ENCODE results near the gene ADAMTS19. TPM values are rescaled to one million over a fixed set of nuclear protein-coding genes. Genes with fewer than 3 reads are reported as not detected.
"Not testable (repeated sequence)": the region's sequence is repeated elsewhere in the genome, so short reads cannot be mapped to it uniquely, and the experiment has no call there.

The ADAMTS19 gene
- total and polyA plus RNA-seq, 9 donors = 11.5 to 39.6 (median 15.9) TPM

GRCh38 chr5:129563585-129563984 is 103.5 kb downstream of the ADAMTS19 start:
- no peak for DNase-seq
- Histone ChIP-seq H3K36me3 (ENCODE audit: control insufficient read depth, insufficient read depth, low read length) (peaks cover 5% of the 10 kb centered on the region), H3K27me3 (ENCODE audit: control insufficient read depth, insufficient read depth, low read length) (no peaks in the 10 kb centered on the region), H3K4me1 (ENCODE audit: control insufficient read depth, insufficient read depth, low read length) (no peaks in the 10 kb centered on the region), H3K9me3 (replicated peaks; ENCODE audit: control insufficient read depth, low read depth, low read length) (no peaks in the 10 kb centered on the region), H3K27ac (ENCODE audit: low read length) (no peak overlapping the region), H3K4me3 (ENCODE audit: low read length) (no peak overlapping the region)
- 100% methylated on average over 3 of the region's 3 CpGs for WGBS (ENCODE audit: insufficient coverage)

- WGBS (ENCODE audit: insufficient coverage) = no CpG with 5 or more reads among the region's 1 CpG
Measured at GRCh38 chr5:129569295-129569694, 109.2 kb downstream of the ADAMTS19 start.

GRCh38 chr5:129572060-129572459 is 112.0 kb downstream of the ADAMTS19 start:
- no CpG with 5 or more reads among the region's 2 CpGs for WGBS (ENCODE audit: insufficient coverage)
- no peaks in the 10 kb centered on the region for H3K4me1 ChIP-seq (ENCODE audit: control insufficient read depth, insufficient read depth, low read length)
- H3K9me3 ChIP-seq (replicated peaks; ENCODE audit: control insufficient read depth, low read depth, low read length) = no peaks in the 10 kb centered on the region
- H3K4me3 ChIP-seq (ENCODE audit: low read length) = no peak overlapping the region
- H3K36me3 ChIP-seq (ENCODE audit: control insufficient read depth, insufficient read depth, low read length) = no peaks in the 10 kb centered on the region
- DNase-seq = no peak
- H3K27ac ChIP-seq (ENCODE audit: low read length) = no peak overlapping the region
- H3K27me3 ChIP-seq (ENCODE audit: control insufficient read depth, insufficient read depth, low read length) = no peaks in the 10 kb centered on the region

More at GRCh38 chr5:129569295-129569694, 109.2 kb downstream of the ADAMTS19 start:
- no peaks in the 10 kb centered on the region for H3K27me3 ChIP-seq (ENCODE audit: control insufficient read depth, insufficient read depth, low read length)
- H3K9me3 ChIP-seq (replicated peaks; ENCODE audit: control insufficient read depth, low read depth, low read length) = no peaks in the 10 kb centered on the region
- H3K4me1 ChIP-seq (ENCODE audit: control insufficient read depth, insufficient read depth, low read length) = no peaks in the 10 kb centered on the region
- peaks cover 5% of the 10 kb centered on the region for H3K36me3 ChIP-seq (ENCODE audit: control insufficient read depth, insufficient read depth, low read length)
- H3K4me3 ChIP-seq (ENCODE audit: low read length) = no peak overlapping the region
- no peak for DNase-seq
- H3K27ac ChIP-seq (ENCODE audit: low read length) = no peak overlapping the region

- not testable (repeated sequence) for H3K27me3 ChIP-seq (ENCODE audit: control insufficient read depth, insufficient read depth, low read length); H3K4me1 ChIP-seq (ENCODE audit: control insufficient read depth, insufficient read depth, low read length); DNase-seq; H3K27ac ChIP-seq (ENCODE audit: low read length); H3K4me3 ChIP-seq (ENCODE audit: low read length); H3K36me3 ChIP-seq (ENCODE audit: control insufficient read depth, insufficient read depth, low read length); H3K9me3 ChIP-seq (replicated peaks; ENCODE audit: control insufficient read depth, low read depth, low read length)
- WGBS (ENCODE audit: insufficient coverage) = 40% methylated on average over 2 of the region's 4 CpGs
Measured at GRCh38 chr5:129584496-129584895, 124.4 kb downstream of the ADAMTS19 start.

GRCh38 chr5:129591508-129592160 is 131.5 kb downstream of the ADAMTS19 start:
- Histone ChIP-seq H3K27me3 (ENCODE audit: control insufficient read depth, insufficient read depth, low read length) (no peaks in the 10 kb centered on the region), H3K27ac (ENCODE audit: low read length) (no peak overlapping the region), H3K4me1 (ENCODE audit: control insufficient read depth, insufficient read depth, low read length) (no peaks in the 10 kb centered on the region), H3K9me3 (replicated peaks; ENCODE audit: control insufficient read depth, low read depth, low read length) (no peaks in the 10 kb centered on the region), H3K36me3 (ENCODE audit: control insufficient read depth, insufficient read depth, low read length) (no peaks in the 10 kb centered on the region), H3K4me3 (ENCODE audit: low read length) (no peak overlapping the region)
- WGBS (ENCODE audit: insufficient coverage) = no CpG with 5 or more reads among the region's 3 CpGs
- DNase-seq = no peak

- no peaks in the 10 kb centered on the region for H3K4me1 ChIP-seq (ENCODE audit: control insufficient read depth, insufficient read depth, low read length)
- no peaks in the 10 kb centered on the region for H3K36me3 ChIP-seq (ENCODE audit: control insufficient read depth, insufficient read depth, low read length)
- DNase-seq = no peak
- H3K27ac ChIP-seq (ENCODE audit: low read length) = no peak overlapping the region
- no peaks in the 10 kb centered on the region for H3K27me3 ChIP-seq (ENCODE audit: control insufficient read depth, insufficient read depth, low read length)
- WGBS (ENCODE audit: insufficient coverage) = 80% methylated on average over 2 of the region's 2 CpGs
- H3K9me3 ChIP-seq (replicated peaks; ENCODE audit: control insufficient read depth, low read depth, low read length) = no peaks in the 10 kb centered on the region
- no peak overlapping the region for H3K4me3 ChIP-seq (ENCODE audit: low read length)
Measured at GRCh38 chr5:129593525-129593924, 133.4 kb downstream of the ADAMTS19 start.

GRCh38 chr5:129601576-129601975 is 141.5 kb downstream of the ADAMTS19 start:
- no CpG with 5 or more reads among the region's 2 CpGs for WGBS (ENCODE audit: insufficient coverage)
- Histone ChIP-seq H3K27ac (ENCODE audit: low read length) (no peak overlapping the region), H3K4me3 (ENCODE audit: low read length) (no peak overlapping the region), H3K9me3 (replicated peaks; ENCODE audit: control insufficient read depth, low read depth, low read length) (no peaks in the 10 kb centered on the region), H3K4me1 (ENCODE audit: control insufficient read depth, insufficient read depth, low read length) (no peaks in the 10 kb centered on the region), H3K36me3 (ENCODE audit: control insufficient read depth, insufficient read depth, low read length) (no peaks in the 10 kb centered on the region), H3K27me3 (ENCODE audit: control insufficient read depth, insufficient read depth, low read length) (no peaks in the 10 kb centered on the region)
- DNase-seq = peak; percentile 82

- Histone ChIP-seq H3K9me3 (replicated peaks; ENCODE audit: control insufficient read depth, low read depth, low read length) (no peaks in the 10 kb centered on the region), H3K36me3 (ENCODE audit: control insufficient read depth, insufficient read depth, low read length) (no peaks in the 10 kb centered on the region), H3K4me3 (ENCODE audit: low read length) (no peak overlapping the region), H3K27ac (ENCODE audit: low read length) (no peak overlapping the region), H3K27me3 (ENCODE audit: control insufficient read depth, insufficient read depth, low read length) (no peaks in the 10 kb centered on the region), H3K4me1 (ENCODE audit: control insufficient read depth, insufficient read depth, low read length) (no peaks in the 10 kb centered on the region)
- DNase-seq = no peak
- WGBS (ENCODE audit: insufficient coverage) = 86% methylated on average over 1 of the region's 1 CpG
Measured at GRCh38 chr5:129608350-129608749, 148.3 kb downstream of the ADAMTS19 start.

GRCh38 chr5:129609710-129610109 is 149.6 kb downstream of the ADAMTS19 start:
- Histone ChIP-seq H3K36me3 (ENCODE audit: control insufficient read depth, insufficient read depth, low read length) (no peaks in the 10 kb centered on the region), H3K9me3 (replicated peaks; ENCODE audit: control insufficient read depth, low read depth, low read length) (no peaks in the 10 kb centered on the region), H3K27me3 (ENCODE audit: control insufficient read depth, insufficient read depth, low read length) (no peaks in the 10 kb centered on the region), H3K4me1 (ENCODE audit: control insufficient read depth, insufficient read depth, low read length) (no peaks in the 10 kb centered on the region), H3K27ac (ENCODE audit: low read length) (no peak overlapping the region), H3K4me3 (ENCODE audit: low read length) (no peak overlapping the region)
- DNase-seq = peak; percentile 35
- WGBS (ENCODE audit: insufficient coverage) = no CpG with 5 or more reads among the region's 1 CpG

- peak; percentile 84 for DNase-seq
- WGBS (ENCODE audit: insufficient coverage) = no CpG with 5 or more reads among the region's 1 CpG
- Histone ChIP-seq H3K27me3 (ENCODE audit: control insufficient read depth, insufficient read depth, low read length) (no peaks in the 10 kb centered on the region), H3K4me1 (ENCODE audit: control insufficient read depth, insufficient read depth, low read length) (no peaks in the 10 kb centered on the region), H3K27ac (ENCODE audit: low read length) (no peak overlapping the region), H3K36me3 (ENCODE audit: control insufficient read depth, insufficient read depth, low read length) (no peaks in the 10 kb centered on the region), H3K4me3 (ENCODE audit: low read length) (no peak overlapping the region), H3K9me3 (replicated peaks; ENCODE audit: control insufficient read depth, low read depth, low read length) (no peaks in the 10 kb centered on the region)
Measured at GRCh38 chr5:129616517-129616916, 156.4 kb downstream of the ADAMTS19 start.

GRCh38 chr5:129617206-129617605 is 157.1 kb downstream of the ADAMTS19 start:
- peak; percentile 63 for DNase-seq
- peaks cover 2% of the 10 kb centered on the region for H3K36me3 ChIP-seq (ENCODE audit: control insufficient read depth, insufficient read depth, low read length)
- no CpG with 5 or more reads among the region's 1 CpG for WGBS (ENCODE audit: insufficient coverage)

More at GRCh38 chr5:129617206-129617605, 157.1 kb downstream of the ADAMTS19 start:
- Histone ChIP-seq H3K27me3 (ENCODE audit: control insufficient read depth, insufficient read depth, low read length) (no peaks in the 10 kb centered on the region), H3K4me1 (ENCODE audit: control insufficient read depth, insufficient read depth, low read length) (no peaks in the 10 kb centered on the region), H3K4me3 (ENCODE audit: low read length) (no peak overlapping the region), H3K9me3 (replicated peaks; ENCODE audit: control insufficient read depth, low read depth, low read length) (no peaks in the 10 kb centered on the region), H3K27ac (ENCODE audit: low read length) (no peak overlapping the region)

All from muscle of leg (tissue), 11 donors.